OCI-LY7 (cell line): ENCODE results near the gene RSPH9. TPM values are rescaled to one million over a fixed set of nuclear protein-coding genes. Genes with fewer than 3 reads are reported as not detected.

Experiments
- BruUV-seq: library from RNA; stranded (reverse); fragments of 400-500 nt; replicated peaks from 2 replicates; lab custom pipeline; 2021; lab: Mats Ljungman, UMichigan
- CTCF ChIA-PET: fragments of 300-600 bp; sonication (Branson Sonifier 250); formaldehyde crosslinking; loops from one replicate; lab custom pipeline; 2022; ENCODE audit warnings: antibody characterized with exemption; ENCODE audit not compliant: unreplicated experiment; lab: Charles Lee
- POLR2A ChIA-PET: fragments of 300-600 bp; sonication (Branson Sonifier 250); formaldehyde crosslinking; loops from one replicate; lab custom pipeline; 2022; ENCODE audit warnings: antibody characterized with exemption; lab: Charles Lee
- DNase-seq: peaks from one replicate; pipeline ENCODE4 v3.0.0-alpha.2; 2015; ENCODE audit warnings: low spot score
- H2AFZ ChIP-seq: fragments of 200-600 bp; sonication (generic), shearing (Covaris generic); 2 replicates; pipeline ENCODE4 v1.6.1; 2014; ENCODE audit warnings: mild to moderate bottlenecking, antibody characterized with exemption, low read length, moderate library complexity
- H3K27ac ChIP-seq: fragments of 200-600 bp; sonication (generic); 2 replicates; pipeline ENCODE4 v1.5.1; 2014; ENCODE audit warnings: mixed run types, low read depth, mild to moderate bottlenecking, moderate library complexity, low read length, inconsistent platforms; ENCODE audit not compliant: poor library complexity, severe bottlenecking
- H3K36me3 ChIP-seq: fragments of 200-600 bp; sonication (generic); 2 replicates; pipeline ENCODE4 v1.6.1; 2014; ENCODE audit warnings: mild to moderate bottlenecking, antibody characterized with exemption, low read length, moderate library complexity, mixed read lengths; ENCODE audit not compliant: insufficient read depth
- H3K4me1 ChIP-seq: fragments of 200-600 bp; sonication (generic); 2 replicates; pipeline ENCODE4 v1.5.1; 2014; ENCODE audit warnings: mild to moderate bottlenecking, low read length; ENCODE audit not compliant: insufficient read depth, poor library complexity, severe bottlenecking
- H3K4me2 ChIP-seq: fragments of 200-600 bp; sonication (generic); 2 replicates; pipeline ENCODE4 v1.6.1; 2014; ENCODE audit warnings: mild to moderate bottlenecking, low read length
- H3K4me3 ChIP-seq: fragments of 200-600 bp; sonication (generic); 2 replicates; pipeline ENCODE4 v1.5.1; 2014; ENCODE audit warnings: mild to moderate bottlenecking, low read depth, low read length; ENCODE audit not compliant: poor library complexity, severe bottlenecking
- H3K79me2 ChIP-seq: fragments of 200-600 bp; sonication (generic); 2 replicates; pipeline ENCODE4 v1.6.1; 2016; ENCODE audit warnings: low read depth, mild to moderate bottlenecking, low read length, moderate library complexity, mixed read lengths; ENCODE audit not compliant: insufficient read depth
- H3K9me2 ChIP-seq: fragments of 200-600 bp; sonication (generic); 2 replicates; pipeline ENCODE4 v1.6.1; 2016; ENCODE audit warnings: mild to moderate bottlenecking, low read length, mixed read lengths; ENCODE audit not compliant: insufficient read depth
- H3K9me3 ChIP-seq: fragments of 200-600 bp; sonication (generic); 2 replicates; pipeline ENCODE4 v1.6.1; 2014; ENCODE audit warnings: mild to moderate bottlenecking, mixed run types, low read length, mixed read lengths
- H4K20me1 ChIP-seq: fragments of 200-600 bp; sonication (generic); 2 replicates; pipeline ENCODE4 v1.6.1; 2014; ENCODE audit warnings: mild to moderate bottlenecking, antibody characterized with exemption, low read length, moderate library complexity, mixed read lengths; ENCODE audit not compliant: insufficient read depth
- CTCF ChIP-seq: fragments of 200-600 bp; sonication (generic); conservative IDR thresholded peaks from 2 replicates; pipeline ENCODE4 v1.5.1; 2014; ENCODE audit warnings: mild to moderate bottlenecking, antibody characterized with exemption, low read length, moderate library complexity, mixed read lengths
- EZH2phosphoT487 ChIP-seq: fragments of 200-600 bp; sonication (generic); IDR thresholded peaks from 2 replicates; pipeline ENCODE4 v1.6.1; 2018; ENCODE audit warnings: low read depth, borderline replicate concordance, mild to moderate bottlenecking, mixed run types, antibody characterized with exemption, low read length, moderate library complexity, mixed read lengths
- intact Hi-C: fragments of 100-400 bp; cut with micrococcal nuclease; formaldehyde crosslinking; loops from one replicate; pipeline ENCODE4 v1.10.0; 2022; ENCODE audit not compliant: unreplicated experiment
- total RNA-seq, 2 experiments: library from RNA; depleted of rRNA in 1 of 2; stranded (reverse); fragments of >200 nt in 1 of 2; shearing (Covaris generic) in 1 of 2; gene quantifications; 2 replicates each; pipeline ENCODE4 v1.2.3, GENCODE V29; 2014 to 2022

RSPH9 gene
- total RNA-seq, 2 experiments from 2014 or later, result 0.28 TPM; not detected in 1

DNA sequence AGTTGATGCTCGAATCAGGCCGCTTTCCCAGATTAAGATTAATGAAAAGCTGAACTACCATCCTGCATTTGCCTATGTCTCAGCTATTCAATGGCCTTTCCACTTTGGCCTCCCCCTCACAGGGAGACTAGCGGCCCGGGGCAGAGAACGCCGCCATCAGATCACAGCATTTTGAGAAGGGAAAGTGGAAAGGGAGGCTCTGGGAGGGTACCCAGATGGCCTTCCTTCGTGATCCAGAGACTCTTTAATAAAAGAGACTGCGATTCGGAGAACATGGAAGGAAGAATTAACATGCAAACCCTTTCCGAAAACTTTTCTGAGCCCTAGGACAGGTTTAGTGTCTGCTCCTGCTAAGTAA lies 42.2 kb downstream of the RSPH9 start:
- CTCF ChIA-PET, result interaction anchor here (1.6 kb wide), 1 partner anchor 19 kb away, joined by 4 read pairs; no protein-coding TSS in a partner anchor
- BruUV-seq, result no TSS peak
- Histone ChIP-seq H3K36me3 (peaks cover 26% of the 10 kb centered on the region), H3K79me2 (peaks cover 54% of the 10 kb centered on the region), H3K9me3 (no peaks in the 10 kb centered on the region), H3K4me2 (peak overlapping the region; percentile 89), H3K27ac (peak overlapping the region; percentile 38), H3K9me2 (no peaks in the 10 kb centered on the region), H3K4me1 (peaks cover 42% of the 10 kb centered on the region), H4K20me1 (peaks cover 6% of the 10 kb centered on the region; the same call in 1 of the 2 replicates), H3K4me3 (peak overlapping the region; percentile 98), H2AFZ (peak overlapping the region; percentile 98)
- intact Hi-C loops, result loop anchor here (1.0 kb wide), 1 partner anchor 19 kb away; no protein-coding TSS in a partner anchor
- POLR2A ChIA-PET, result interaction anchor here (1.5 to 4.3 kb wide), 2 partner anchors 18 to 28 kb away, joined by 12 to 44 read pairs; no protein-coding TSS in a partner anchor
- TF ChIP-seq EZH2phosphoT487 (no peak), CTCF (no peak)
- DNase-seq, result no peak

- BruUV-seq, result no TSS peak
- Histone ChIP-seq H3K79me2 (peaks cover 47% of the 10 kb centered on the region), H3K27ac (peak within 1 kb of the TSS; percentile 38), H3K4me1 (peaks cover 42% of the 10 kb centered on the region), H4K20me1 (peaks cover 6% of the 10 kb centered on the region; the same call in 1 of the 2 replicates), H3K4me3 (peak within 1 kb of the TSS; percentile 98), H3K36me3 (peaks cover 20% of the 10 kb centered on the region), H3K9me2 (no peaks in the 10 kb centered on the region), H3K9me3 (no peaks in the 10 kb centered on the region), H2AFZ (peak within 1 kb of the TSS; percentile 98), H3K4me2 (peak within 1 kb of the TSS; percentile 89)
- no peak for TF ChIP-seq CTCF
- no peak for TF ChIP-seq EZH2phosphoT487
- intact Hi-C loops, result loop anchor here (1.0 kb wide), 1 partner anchor 19 kb away; no protein-coding TSS in a partner anchor
- CTCF ChIA-PET, result interaction anchor here (0.9 to 1.6 kb wide), 4 partner anchors 17 to 27 kb away, joined by 3 to 4 read pairs (median 3); no protein-coding TSS in a partner anchor
- DNase-seq, result peak; percentile 81
- POLR2A ChIA-PET, result interaction anchor here (0.6 to 4.3 kb wide), 9 partner anchors 9 to 46 kb away, joined by 3 to 44 read pairs (median 3); no protein-coding TSS in a partner anchor
Observed at GRCh38 chr6:43687437-43688347, 42.9 kb downstream of the RSPH9 start, which contains the start of gene MRPS18A. Gene MRPS18A, minus strand, starts transcription at chr6:43687791. Its CDS starts 12 bp downstream, at chr6:43687779.
